K562 (cell line): ENCODE data around the gene LRRC70.

Experiments used
- BRF1 ChIP-seq: IDR thresholded peaks from 3 replicates; pipeline ENCODE4 v1.6.1; 2011; ENCODE audit warnings: borderline replicate concordance, mild to moderate bottlenecking; ENCODE audit not compliant: insufficient read length; ENCODE audit errors: extremely low read depth
- CC2D1A ChIP-seq: fragments of 450-650 bp; IDR thresholded peaks from 2 replicates; pipeline ENCODE4 v1.6.1; 2017; ENCODE audit warnings: mild to moderate bottlenecking
- JUND ChIP-seq, 2 experiments: IDR thresholded peaks; 2 replicates in 1 of 2; 3 replicates in 1 of 2; pipeline ENCODE4 v1.6.1; 2011; ENCODE audit warnings: borderline replicate concordance in 2 of 2, low read depth in 2 of 2, low read length in 2 of 2, improper control_type of control experiment in 1 of 2, missing biosample characterization in 1 of 2, missing genetic modification characterization in 1 of 2, missing genetic modification reagents in 1 of 2
- NR0B1 ChIP-seq: fragments of 450-650 bp; IDR thresholded peaks from one replicate; pipeline ENCODE4 v1.6.1; 2018; ENCODE audit warnings: mild to moderate bottlenecking, moderate library complexity; ENCODE audit not compliant: partially characterized antibody
- POLR2H ChIP-seq: IDR thresholded peaks from 2 replicates; pipeline ENCODE4 v1.6.1; 2016; ENCODE audit warnings: missing genetic modification characterization, low read depth, mild to moderate bottlenecking, control low read depth, missing compliant biosample characterization, moderate library complexity
- TEAD4 ChIP-seq, 2 experiments: sonication (generic) in 1 of 2; formaldehyde crosslinking in 1 of 2; IDR thresholded peaks; 2 replicates each; pipeline versions ENCODE4 v1.6.1 to v1.8.0; 2012 to 2022; ENCODE audit warnings: borderline replicate concordance in 1 of 2, inconsistent platforms in 1 of 2, low read length in 1 of 2, mild to moderate bottlenecking in 1 of 2, missing genetic modification reagents in 1 of 2
- U2AF1 ChIP-seq: fragments of 200-400 bp; formaldehyde crosslinking; optimal IDR thresholded peaks from 2 replicates; pipeline ENCODE3; 2017; ENCODE audit warnings: mild to moderate bottlenecking, low read depth, low read length, moderate library complexity

GRCh38 chr5:62603934-62604333 is 25.3 kb downstream of the LRRC70 start:
- no peak for TF ChIP-seq POLR2H (tag)
- TF ChIP-seq TEAD4 (IDR thresholded peaks at IDR 0.05; ENCODE audit: low read length), result no peak
- no peak for TF ChIP-seq TEAD4 (CRISPR knock-in tag; IDR thresholded peaks at IDR 0.05; ENCODE audit: borderline replicate concordance)
- no peak for TF ChIP-seq BRF1
- TF ChIP-seq JUND (IDR thresholded peaks at IDR 0.05; ENCODE audit: borderline replicate concordance, low read depth, low read length), result no peak
- no peak for TF ChIP-seq JUND (tag; IDR thresholded peaks at IDR 0.05; ENCODE audit: borderline replicate concordance, low read depth, low read length)
- TF ChIP-seq NR0B1, result no peak
- no peak for TF ChIP-seq CC2D1A
- TF ChIP-seq U2AF1, result no peak
